Measurements from ENCODE around the gene FAM111B.
"Not testable (repeated sequence)": the region's sequence is repeated elsewhere in the genome, so short reads cannot be mapped to it uniquely, and the experiment has no call there.

Gene FAM111B

GRCh38 chr11:59106363-59107336 is at the start of gene FAM111B:
Gene FAM111B (plus strand): TSS chr11:59107237. CDS start chr11:59109626, 2,389 bp downstream.
- DNase-seq (ENCODE audit: low read depth, low spot score): peak; percentile 78

- peak; percentile 47 for DNase-seq (ENCODE audit: low read depth, low spot score)
These were observed 48.7 kb upstream of the FAM111B start for GRCh38 chr11:59058120-59059033.

GRCh38 chr11:59060096-59060495 is 46.9 kb upstream of the FAM111B start:
- DNase-seq (ENCODE audit: low read depth, low spot score): not testable (repeated sequence)

- no peak for DNase-seq (ENCODE audit: low read depth, low spot score)
These were observed 44.2 kb upstream of the FAM111B start for GRCh38 chr11:59062602-59063529.

GRCh38 chr11:59063996-59064727 is 42.9 kb upstream of the FAM111B start:
- not testable (repeated sequence) for DNase-seq (ENCODE audit: low read depth, low spot score)

GRCh38 chr11:59069087-59069486 is 38.0 kb upstream of the FAM111B start:
- DNase-seq (ENCODE audit: low read depth, low spot score): no peak

GRCh38 chr11:59076876-59077571 is 30.0 kb upstream of the FAM111B start:
- no peak for DNase-seq (ENCODE audit: low read depth, low spot score)

- DNase-seq (ENCODE audit: low read depth, low spot score): no peak
These were observed 28.6 kb upstream of the FAM111B start for GRCh38 chr11:59078435-59078834.

GRCh38 chr11:59079086-59079485 is 28.0 kb upstream of the FAM111B start:
- DNase-seq (ENCODE audit: low read depth, low spot score): no peak

- DNase-seq (ENCODE audit: low read depth, low spot score): not testable (repeated sequence)
These were observed 26.6 kb upstream of the FAM111B start for GRCh38 chr11:59080421-59080820.

GRCh38 chr11:59081430-59082020 is 25.5 kb upstream of the FAM111B start:
- DNase-seq (ENCODE audit: low read depth, low spot score): not testable (repeated sequence)

GRCh38 chr11:59086007-59086406 is 21.0 kb upstream of the FAM111B start, which contains the start of gene GLYATL1B:
Gene GLYATL1B (plus strand): TSS chr11:59086307. CDS start chr11:59086307, 0 bp downstream.
- DNase-seq (ENCODE audit: low read depth, low spot score): not testable (repeated sequence)

GRCh38 chr11:59088162-59088561 is 18.9 kb upstream of the FAM111B start:
- DNase-seq (ENCODE audit: low read depth, low spot score): no peak

- not testable (repeated sequence) for DNase-seq (ENCODE audit: low read depth, low spot score)
These were observed 13.5 kb upstream of the FAM111B start for GRCh38 chr11:59093576-59093975.

- not testable (repeated sequence) for DNase-seq (ENCODE audit: low read depth, low spot score)
These were observed 11.8 kb upstream of the FAM111B start for GRCh38 chr11:59095225-59095624.

GRCh38 chr11:59095972-59096575 is 11.0 kb upstream of the FAM111B start:
- DNase-seq (ENCODE audit: low read depth, low spot score): not testable (repeated sequence)

- DNase-seq (ENCODE audit: low read depth, low spot score): peak; percentile 11
These were observed 9.8 kb upstream of the FAM111B start for GRCh38 chr11:59097113-59097708.

- DNase-seq (ENCODE audit: low read depth, low spot score): not testable (repeated sequence)
These were observed 9.1 kb upstream of the FAM111B start for GRCh38 chr11:59097938-59098337.

Data from brain pericyte (primary cell).